Occipital lobe (tissue), 1 donor: ENCODE data around the gene KAT2A. TPM values are rescaled to one million over a fixed set of nuclear protein-coding genes. Genes with fewer than 3 reads are reported as not detected.

Source experiments
- total RNA-seq: library from RNA; depleted of rRNA; stranded (reverse); fragments of >200 nt; gene quantifications from one replicate; pipeline ENCODE4 v1.2.3, GENCODE V29; 2014

KAT2A gene
- total RNA-seq, 1 donor from 2014 or later: 9.0 TPM

Other genes starting within 250 kb of the KAT2A start
- 118 TPM for gene ACLY, start 202.4 kb downstream of the KAT2A start, total RNA-seq
- 1.6 TPM for gene ODAD4, start 190.8 kb downstream of the KAT2A start, total RNA-seq
- gene CNP, start 154.6 kb downstream of the KAT2A start, total RNA-seq: 40.7 TPM
- 78.0 TPM for gene DNAJC7, start 103.9 kb downstream of the KAT2A start, total RNA-seq
- 31.5 TPM for gene NKIRAS2, start 101.3 kb downstream of the KAT2A start, total RNA-seq
- gene C17orf113, start 70.8 kb downstream of the KAT2A start, total RNA-seq: 3.7 TPM
- 0.31 TPM for gene ZNF385C, start 22.9 kb downstream of the KAT2A start, total RNA-seq
- 1.1 TPM for gene DHX58, start 8.7 kb downstream of the KAT2A start, total RNA-seq
- not detected for gene HSPB9, start 1.4 kb upstream of the KAT2A start, total RNA-seq
- gene RAB5C, start 33.6 kb upstream of the KAT2A start, total RNA-seq: 35.1 TPM
- 0.31 TPM for gene KCNH4, start 59.8 kb upstream of the KAT2A start, total RNA-seq
- not detected for gene HCRT, start 64.1 kb upstream of the KAT2A start, total RNA-seq
- gene GHDC, start 73.1 kb upstream of the KAT2A start, total RNA-seq: 5.5 TPM
- gene STAT5B, start 155.0 kb upstream of the KAT2A start, total RNA-seq: 20.7 TPM
- gene STAT5A, start 167.1 kb upstream of the KAT2A start, total RNA-seq: 1.4 TPM